Measurements from ENCODE around the gene SNED1.

DNA sequence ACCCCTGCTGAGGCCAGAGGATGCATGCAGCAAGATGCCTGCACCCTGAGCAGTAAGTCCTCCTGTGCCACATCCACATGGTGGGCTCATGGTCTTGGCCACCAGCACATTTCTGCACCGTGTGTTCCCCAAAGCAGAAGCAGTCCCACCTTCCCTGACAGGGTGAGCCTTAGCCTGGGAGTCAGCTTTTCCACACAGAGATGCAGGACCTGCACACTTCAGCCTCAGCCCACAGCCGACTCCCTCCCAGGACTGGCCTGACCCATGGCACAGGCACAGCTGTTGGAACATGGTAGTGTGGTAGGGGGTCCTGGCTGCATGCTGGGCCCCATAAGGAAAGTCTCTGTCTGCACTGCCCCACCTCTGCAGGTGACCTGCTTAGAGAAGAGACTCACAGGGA is 5.0 kb downstream of the SNED1 start:
- TF ChIP-seq, protein P1, sequence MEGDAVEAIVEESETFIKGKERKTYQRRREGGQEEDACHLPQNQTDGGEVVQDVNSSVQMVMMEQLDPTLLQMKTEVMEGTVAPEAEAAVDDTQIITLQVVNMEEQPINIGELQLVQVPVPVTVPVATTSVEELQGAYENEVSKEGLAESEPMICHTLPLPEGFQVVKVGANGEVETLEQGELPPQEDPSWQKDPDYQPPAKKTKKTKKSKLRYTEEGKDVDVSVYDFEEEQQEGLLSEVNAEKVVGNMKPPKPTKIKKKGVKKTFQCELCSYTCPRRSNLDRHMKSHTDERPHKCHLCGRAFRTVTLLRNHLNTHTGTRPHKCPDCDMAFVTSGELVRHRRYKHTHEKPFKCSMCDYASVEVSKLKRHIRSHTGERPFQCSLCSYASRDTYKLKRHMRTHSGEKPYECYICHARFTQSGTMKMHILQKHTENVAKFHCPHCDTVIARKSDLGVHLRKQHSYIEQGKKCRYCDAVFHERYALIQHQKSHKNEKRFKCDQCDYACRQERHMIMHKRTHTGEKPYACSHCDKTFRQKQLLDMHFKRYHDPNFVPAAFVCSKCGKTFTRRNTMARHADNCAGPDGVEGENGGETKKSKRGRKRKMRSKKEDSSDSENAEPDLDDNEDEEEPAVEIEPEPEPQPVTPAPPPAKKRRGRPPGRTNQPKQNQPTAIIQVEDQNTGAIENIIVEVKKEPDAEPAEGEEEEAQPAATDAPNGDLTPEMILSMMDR (optimal IDR thresholded peaks at IDR 0.05 in 1 of 3, IDR thresholded peaks at IDR 0.05 in 1 of 3, conservative IDR thresholded peaks at IDR 0.05 in 1 of 3; ENCODE audit: extremely low read depth in 1 of 3, insufficient read depth in 2 of 3, low read length in 3 of 3), result no peak
- no peak for TF ChIP-seq EZH2 (IDR thresholded peaks at IDR 0.05; ENCODE audit: low read length)
